ENCODE results near the gene TSFM. TPM values are rescaled to one million over a fixed set of nuclear protein-coding genes. Genes with fewer than 3 reads are reported as not detected.

The TSFM gene
- total and polyA plus RNA-seq, 9 of the 15 experiments (the other 6 are each of a cell fraction or from before 2014, with no cell fraction given), result 44.6 to 198 (median 60.2) TPM

GRCh38 chr12:57845478-57846284 is 63.1 kb downstream of the TSFM start (continued):
- TF ChIP-seq FOXK2 (conservative IDR thresholded peaks at IDR 0.05 in 1 of 2, IDR thresholded peaks at IDR 0.05 in 1 of 2; ENCODE audit: low read depth in 2 of 2) (no peak), TAF9B (IDR thresholded peaks at IDR 0.05; ENCODE audit: partially characterized antibody) (no peak), ZNF398 (CRISPR knock-in tag; IDR thresholded peaks at IDR 0.05) (no peak), ZNF239 (CRISPR knock-in tag; IDR thresholded peaks at IDR 0.05) (no peak), GTF2F1 (IDR thresholded peaks at IDR 0.05; ENCODE audit: low read depth, low read length) (no peak), RAD21 (CRISPR knock-in tag; conservative IDR thresholded peaks at IDR 0.05 in 1 of 2, IDR thresholded peaks at IDR 0.05 in 1 of 2) (no peak), ZNF644 (tag; IDR thresholded peaks at IDR 0.05; ENCODE audit: low read depth) (no peak), ZNF79 (CRISPR knock-in tag; IDR thresholded peaks at IDR 0.05; ENCODE audit: low read depth) (no peak), ZNF23 (CRISPR knock-in tag; IDR thresholded peaks at IDR 0.05) (no peak), SMAD4 (CRISPR knock-in tag; conservative IDR thresholded peaks at IDR 0.05) (peak; percentile 54), POLR2A (conservative IDR thresholded peaks at IDR 0.05) (no peak), MCM3 (IDR thresholded peaks at IDR 0.05) (no peak), SMARCC2 (IDR thresholded peaks at IDR 0.05; ENCODE audit: low read depth) (no peak), SP2 (IDR thresholded peaks at IDR 0.05; ENCODE audit: extremely low read depth, low read depth, low read length, poor library complexity, severe bottlenecking) (no peak), TAF1 (IDR thresholded peaks at IDR 0.05; ENCODE audit: control insufficient read depth, extremely low read depth, insufficient read depth, low read length, severe bottlenecking) (peak; percentile 25), MBD2 (IDR thresholded peaks at IDR 0.05; ENCODE audit: borderline replicate concordance, low read depth) (no peak; the same call in 1 of the 2 replicates), ZFX (CRISPR knock-in tag; IDR thresholded peaks at IDR 0.05) (peak; percentile 63; the same call in 1 of the 2 replicates), ZNF277 (CRISPR knock-in tag; IDR thresholded peaks at IDR 0.05; ENCODE audit: borderline replicate concordance) (no peak), KLF13 (tag; IDR thresholded peaks at IDR 0.05; ENCODE audit: borderline replicate concordance, low read depth) (no peak), KDM4B (IDR thresholded peaks at IDR 0.05; ENCODE audit: borderline replicate concordance in 2 of 2, low read depth in 1 of 2) (0 out of 4 replicates have a peak, but pooled peaks of 1 of the 2 experiments have one; percentile 35), USF2 (CRISPR knock-in tag; IDR thresholded peaks at IDR 0.05) (no peak), PHF8 (IDR thresholded peaks at IDR 0.05; ENCODE audit: borderline replicate concordance, low read length) (peak; percentile 24; the same call in 1 of the 2 replicates), MEIS2 (IDR thresholded peaks at IDR 0.05; ENCODE audit: partially characterized antibody) (peak; percentile 11), RFX5 (IDR thresholded peaks at IDR 0.05; ENCODE audit: low read depth, low read length) (no peak)

Measured in K562 (cell line).